Raji (cell line): Measurements from ENCODE around the gene LCN10.

ENCODE experiments used
- POLR2A ChIP-seq: IDR thresholded peaks from 2 replicates; pipeline ENCODE4 v1.6.1; 2011; ENCODE audit warnings: low read depth, low read length, control low read depth; ENCODE audit not compliant: insufficient read depth

The LCN10 gene

DNA sequence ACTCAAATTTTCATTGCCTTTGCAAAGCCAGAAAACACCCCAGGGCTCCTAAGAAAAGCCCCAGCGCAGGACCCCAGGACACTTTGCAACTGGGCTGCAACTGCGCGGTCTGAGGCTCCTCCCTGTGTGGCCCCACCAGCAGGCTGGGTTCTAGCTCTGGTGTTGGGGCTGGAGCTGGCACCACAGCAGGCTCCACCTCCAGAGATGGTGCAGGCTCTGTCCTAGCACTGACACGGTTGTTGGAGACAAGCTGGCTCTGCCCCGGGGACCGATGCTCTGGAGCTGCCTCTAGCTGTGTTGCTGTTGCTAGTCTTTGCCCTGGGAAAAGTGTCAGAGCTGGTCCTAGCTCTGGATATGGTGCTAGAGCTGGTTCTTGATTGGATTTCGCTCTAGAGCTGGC is 13.6 kb downstream of the LCN10 start:
- TF ChIP-seq POLR2A: 0 out of 2 replicates have a peak, but pooled peaks have one; percentile 34

DNA sequence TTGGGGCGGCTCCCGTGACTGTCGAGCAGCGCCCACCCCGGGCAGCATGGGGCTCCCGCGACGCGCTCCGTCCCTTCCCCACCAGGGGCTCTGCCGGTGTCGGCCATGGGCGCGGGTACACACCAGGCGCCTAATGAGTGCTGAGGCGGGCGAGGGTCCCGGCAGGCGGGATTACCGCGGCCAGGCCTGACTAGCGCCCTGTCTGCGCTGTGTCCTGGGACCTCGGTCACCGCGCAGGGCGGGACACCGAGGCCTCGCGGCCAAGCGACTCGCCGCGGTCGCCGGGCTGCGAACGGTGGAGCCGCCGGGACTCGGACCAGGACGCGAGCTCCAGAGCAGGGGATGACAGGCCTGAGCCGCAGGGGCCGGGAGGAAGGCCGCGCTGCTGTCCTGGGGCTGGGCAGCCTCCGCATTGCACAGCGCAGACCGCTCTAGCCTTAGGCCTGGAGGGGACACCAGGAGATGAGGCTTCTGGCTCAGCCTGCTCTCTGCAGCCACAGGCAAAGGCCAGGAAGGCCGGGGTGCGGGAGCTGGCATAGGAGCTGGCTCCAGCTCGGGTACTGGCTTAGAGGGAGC is 14.1 kb downstream of the LCN10 start:
- TF ChIP-seq POLR2A: no peak

DNA sequence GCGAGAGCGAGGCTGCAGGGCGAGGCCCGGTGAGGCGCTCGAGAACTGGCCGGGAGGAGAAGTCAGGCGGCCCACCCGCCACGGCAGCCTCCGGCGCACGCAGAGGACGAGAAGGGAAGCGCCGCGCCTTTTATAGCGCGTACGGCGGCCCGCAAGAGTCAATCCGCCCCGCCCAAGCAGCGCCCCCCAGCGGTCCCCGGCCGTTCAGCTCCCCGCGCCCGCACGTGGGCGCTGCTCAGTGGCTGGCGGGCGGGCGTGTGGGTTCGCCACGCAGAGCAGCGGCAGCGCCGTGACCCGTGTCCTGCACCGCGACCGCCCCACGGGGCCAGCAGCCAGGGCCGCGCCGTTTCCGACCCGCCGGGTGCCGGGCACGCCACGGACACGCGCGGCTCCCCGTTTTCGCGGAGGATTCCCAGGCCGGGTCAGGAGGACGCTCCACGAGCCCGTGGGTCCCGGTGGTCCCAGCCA is 14.6 kb downstream of the LCN10 start:
- peak; percentile 100 for TF ChIP-seq POLR2A

DNA sequence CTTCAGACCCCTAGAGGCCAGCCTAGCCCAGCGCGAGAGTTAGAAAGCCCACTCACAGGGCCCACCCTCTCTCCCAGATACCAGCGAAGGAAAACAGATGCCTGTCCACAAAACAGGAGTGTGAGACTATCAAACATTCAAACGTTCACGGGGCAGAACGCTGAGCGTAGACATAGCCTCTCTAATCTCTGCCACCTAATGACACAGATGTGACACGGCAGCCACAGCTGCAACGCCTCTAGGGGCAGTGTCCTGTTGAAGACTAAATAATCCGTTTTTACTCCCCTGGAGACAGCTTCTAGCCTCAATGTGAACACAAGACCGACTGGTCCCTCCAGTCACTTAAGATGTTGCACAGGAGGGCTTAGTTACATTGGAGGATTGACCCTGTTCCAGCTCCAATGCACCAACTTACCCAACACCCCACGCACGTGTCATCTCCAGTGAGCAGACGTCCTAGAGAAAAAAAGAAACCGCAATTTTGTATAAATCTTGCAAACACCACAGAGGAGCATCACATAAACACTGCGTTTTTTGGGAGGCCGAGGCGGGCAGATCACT is 16.0 kb downstream of the LCN10 start:
- TF ChIP-seq POLR2A: no peak

DNA sequence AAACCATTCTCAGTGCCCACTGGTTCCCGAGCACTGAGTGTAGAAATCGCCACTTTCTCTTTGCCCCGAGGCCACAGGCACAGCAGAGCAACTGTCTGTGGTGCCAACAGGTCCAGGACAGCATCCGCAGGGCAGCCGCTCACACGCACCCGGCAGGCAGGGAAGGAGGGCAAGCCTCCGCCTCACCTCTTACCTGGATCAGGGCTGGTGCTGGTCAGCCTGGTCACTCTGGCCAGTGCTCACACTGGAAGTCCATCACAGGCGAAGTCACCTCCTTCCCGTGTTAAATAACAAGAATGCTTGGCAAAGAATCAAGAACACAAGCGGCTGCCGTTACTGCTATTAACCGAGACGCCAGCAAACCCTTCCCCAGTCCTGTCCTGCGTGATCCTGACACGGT is 16.6 kb downstream of the LCN10 start:
- no peak for TF ChIP-seq POLR2A

DNA sequence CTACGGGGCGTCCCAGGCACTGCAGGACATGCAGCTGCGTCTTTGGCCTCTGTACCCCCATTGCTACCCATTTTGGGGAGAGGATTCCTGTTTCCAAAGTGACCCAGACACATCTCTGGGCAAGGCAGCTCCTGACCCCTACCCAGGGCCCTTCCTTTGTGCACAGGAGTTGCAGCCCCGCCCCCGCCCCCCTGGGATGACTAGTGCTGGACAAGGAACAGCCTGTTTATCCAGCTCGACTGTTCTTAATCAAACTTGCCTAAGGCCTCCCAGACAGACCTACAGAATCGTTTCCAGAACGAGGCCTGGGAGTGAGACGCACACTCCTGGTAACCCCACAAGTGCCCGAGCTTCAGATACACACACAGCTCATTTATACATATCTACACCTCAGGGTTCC is 17.1 kb downstream of the LCN10 start:
- no peak for TF ChIP-seq POLR2A

DNA sequence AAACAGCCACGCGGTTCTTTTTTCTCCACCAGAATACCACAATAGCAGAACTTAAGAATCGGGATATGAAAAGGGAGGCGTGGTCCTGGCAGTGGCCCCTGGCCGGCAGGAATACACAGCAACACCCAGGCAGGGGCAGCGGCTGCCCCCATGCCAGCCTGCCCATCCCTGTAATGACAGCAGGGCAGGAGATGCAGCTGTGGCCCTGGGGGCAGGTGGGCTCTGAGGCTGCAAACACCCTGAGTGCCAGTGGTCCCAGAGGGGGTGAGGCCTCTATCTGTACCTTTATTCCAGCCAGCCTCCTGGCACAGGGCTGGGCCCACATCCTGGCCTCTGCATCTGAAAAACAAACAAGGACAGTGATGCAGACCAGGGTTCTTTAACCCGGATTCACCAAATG is 18.0 kb downstream of the LCN10 start:
- no peak for TF ChIP-seq POLR2A

DNA sequence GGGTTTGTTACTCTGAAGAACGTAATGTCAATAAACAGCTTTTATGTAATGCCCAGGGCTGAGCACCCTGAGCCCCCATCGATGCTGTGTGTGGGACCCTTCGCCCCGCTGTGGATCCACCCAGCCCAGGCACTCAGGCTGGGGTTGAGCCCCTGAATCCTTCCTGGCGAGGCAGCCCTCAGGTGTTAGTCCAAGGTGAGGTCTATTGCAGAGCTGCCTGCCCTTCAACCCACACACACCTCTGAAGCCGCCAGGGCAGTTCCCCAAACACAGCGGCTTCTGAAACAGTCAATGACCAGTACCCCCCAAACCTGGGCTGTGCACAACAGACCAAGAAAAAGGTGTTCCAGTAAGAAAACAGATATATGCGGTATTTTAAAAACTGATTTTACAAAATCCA is 18.8 kb downstream of the LCN10 start:
- no peak for TF ChIP-seq POLR2A

DNA sequence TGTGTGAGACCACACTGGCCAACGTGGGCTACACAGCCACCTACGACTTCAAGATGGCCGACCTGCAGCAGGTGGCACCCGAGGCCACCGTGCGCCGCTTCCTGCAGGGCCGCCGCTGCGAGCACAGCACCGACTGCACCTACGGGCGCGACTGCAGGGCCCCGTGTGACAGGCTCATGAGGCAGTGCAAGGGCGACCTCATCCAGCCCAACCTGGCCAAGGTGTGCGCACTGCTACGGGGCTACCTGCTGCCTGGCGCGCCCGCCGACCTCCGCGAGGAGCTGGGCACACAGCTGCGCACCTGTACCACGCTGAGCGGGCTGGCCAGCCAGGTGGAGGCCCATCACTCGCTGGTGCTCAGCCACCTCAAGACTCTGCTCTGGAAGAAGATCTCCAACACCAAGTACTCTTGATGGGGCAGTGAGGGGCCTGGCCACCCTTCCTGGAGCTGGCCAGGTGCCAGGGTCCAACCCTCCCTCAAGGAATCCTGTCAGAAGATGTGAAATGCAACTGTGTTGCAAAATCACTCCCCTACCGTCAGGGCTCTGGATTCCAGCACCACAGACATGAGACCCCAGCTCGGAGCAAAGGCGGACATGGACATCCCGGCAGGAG is 19.3 kb downstream of the LCN10 start:
- no peak for TF ChIP-seq POLR2A

DNA sequence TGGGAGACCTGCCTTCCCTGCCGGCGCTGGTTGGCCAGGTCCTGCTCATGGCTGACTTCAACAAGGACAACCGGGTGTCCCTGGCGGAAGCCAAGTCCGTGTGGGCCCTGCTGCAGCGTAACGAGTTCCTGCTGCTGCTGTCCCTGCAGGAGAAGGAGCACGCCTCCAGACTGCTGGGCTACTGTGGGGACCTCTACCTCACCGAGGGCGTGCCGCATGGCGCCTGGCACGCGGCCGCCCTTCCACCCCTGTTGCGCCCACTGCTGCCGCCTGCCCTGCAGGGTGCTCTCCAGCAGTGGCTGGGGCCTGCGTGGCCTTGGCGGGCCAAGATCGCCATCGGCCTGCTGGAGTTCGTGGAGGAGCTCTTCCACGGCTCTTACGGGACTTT is 19.8 kb downstream of the LCN10 start:
- TF ChIP-seq POLR2A: peak; percentile 24; the same call in 1 of the 2 replicates

DNA sequence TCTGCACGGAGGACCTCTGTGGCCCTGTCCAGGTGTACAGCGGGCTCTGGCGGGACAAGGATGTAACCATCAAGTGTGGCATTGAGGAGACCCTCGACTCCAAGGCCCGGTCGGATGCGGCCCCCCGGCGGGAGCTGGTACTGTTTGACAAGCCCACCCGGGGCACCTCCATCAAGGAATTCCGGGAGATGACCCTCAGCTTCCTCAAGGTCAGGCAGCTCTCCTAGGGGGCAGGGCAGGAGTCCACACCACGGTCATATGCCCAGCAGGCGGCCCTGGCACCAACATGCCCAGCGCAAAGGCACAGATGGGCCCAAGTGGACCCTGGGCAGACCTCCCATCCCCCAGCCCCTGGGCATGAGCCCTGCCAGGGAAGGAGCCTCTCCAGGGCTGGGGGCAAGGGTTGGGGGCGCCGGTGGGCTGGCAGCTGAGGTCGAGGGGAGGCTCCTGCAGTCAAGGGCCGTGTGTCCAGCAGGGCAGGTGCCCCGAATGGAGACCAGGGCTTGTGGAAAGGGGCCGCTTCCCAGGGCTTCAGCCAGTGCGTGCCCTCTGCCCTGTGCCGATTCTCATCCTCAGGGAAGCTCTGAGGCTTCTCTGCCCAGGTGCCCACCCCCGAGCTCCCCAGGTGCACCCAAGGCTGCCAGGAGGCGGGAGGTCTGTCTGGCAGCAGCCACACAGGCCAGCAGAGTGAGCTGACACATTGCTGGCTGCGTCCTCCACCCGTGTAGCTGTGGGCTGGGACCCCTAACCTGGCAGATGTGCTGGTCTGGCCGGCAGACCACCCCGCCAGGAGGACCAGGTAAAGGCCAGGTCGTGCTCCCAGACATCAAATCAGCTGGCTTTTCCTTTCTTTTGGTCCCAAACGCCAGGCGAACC is 20.4 kb downstream of the LCN10 start:
- peak; percentile 4; the same call in 1 of the 2 replicates for TF ChIP-seq POLR2A

DNA sequence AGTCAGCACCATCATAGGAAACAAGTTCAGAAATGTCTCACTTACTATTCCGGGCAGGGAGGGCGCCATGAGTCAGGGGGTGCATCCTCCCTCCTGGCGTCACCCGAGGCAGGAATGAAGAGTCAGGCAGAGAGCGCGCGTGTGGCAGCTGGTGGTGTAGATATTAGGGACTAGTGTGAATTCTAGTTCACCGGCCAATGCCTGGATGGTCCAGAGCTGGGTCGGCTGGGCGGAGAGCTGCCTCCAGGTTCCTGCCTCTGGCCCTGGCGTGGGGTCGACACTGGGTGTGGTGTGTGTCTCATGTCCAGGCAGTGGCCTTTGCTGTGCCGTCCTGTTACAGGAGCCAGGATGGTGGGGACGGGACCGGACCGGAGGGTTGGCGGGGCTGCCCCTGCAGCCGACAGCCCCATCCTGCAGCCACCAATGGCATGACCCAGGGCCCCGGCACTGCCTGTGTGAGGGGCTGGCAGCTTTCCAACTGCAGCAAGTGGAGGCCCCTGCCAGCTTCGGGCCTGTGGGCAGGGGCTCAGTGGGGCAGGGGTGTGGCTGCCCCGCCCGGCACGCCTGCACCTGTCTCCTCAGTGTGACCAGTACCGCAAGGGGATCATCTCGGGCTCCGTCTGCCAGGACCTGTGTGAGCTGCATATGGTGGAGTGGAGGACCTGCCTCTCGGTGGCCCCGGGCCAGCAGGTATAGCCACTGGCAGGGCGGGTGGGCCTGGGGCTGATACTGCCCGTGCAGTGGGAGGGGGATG is 21.2 kb downstream of the LCN10 start:
- peak; percentile 11; the same call in 1 of the 2 replicates for TF ChIP-seq POLR2A

DNA sequence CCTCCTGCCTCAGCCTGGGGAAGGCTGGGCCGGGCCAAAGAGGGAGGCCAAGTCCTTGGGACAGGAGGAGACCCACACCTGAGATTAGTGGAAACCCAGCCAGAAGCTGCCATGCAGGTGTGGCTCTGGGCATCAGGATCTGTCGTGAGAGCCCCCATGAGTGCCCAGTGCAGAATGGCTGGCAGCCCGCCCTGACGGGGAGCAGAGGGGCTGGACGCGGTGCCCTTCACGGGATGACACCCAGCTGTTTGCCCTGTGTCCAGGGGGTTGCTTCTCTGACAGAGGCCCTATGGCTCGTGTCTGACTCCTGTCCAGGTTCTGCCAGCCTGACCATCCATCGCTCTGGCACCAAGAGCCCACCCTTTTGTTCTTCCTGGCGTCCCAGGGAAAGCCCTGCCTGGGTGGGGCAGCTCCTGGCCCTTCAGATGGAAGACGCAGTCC is 21.8 kb downstream of the LCN10 start:
- no peak for TF ChIP-seq POLR2A

DNA sequence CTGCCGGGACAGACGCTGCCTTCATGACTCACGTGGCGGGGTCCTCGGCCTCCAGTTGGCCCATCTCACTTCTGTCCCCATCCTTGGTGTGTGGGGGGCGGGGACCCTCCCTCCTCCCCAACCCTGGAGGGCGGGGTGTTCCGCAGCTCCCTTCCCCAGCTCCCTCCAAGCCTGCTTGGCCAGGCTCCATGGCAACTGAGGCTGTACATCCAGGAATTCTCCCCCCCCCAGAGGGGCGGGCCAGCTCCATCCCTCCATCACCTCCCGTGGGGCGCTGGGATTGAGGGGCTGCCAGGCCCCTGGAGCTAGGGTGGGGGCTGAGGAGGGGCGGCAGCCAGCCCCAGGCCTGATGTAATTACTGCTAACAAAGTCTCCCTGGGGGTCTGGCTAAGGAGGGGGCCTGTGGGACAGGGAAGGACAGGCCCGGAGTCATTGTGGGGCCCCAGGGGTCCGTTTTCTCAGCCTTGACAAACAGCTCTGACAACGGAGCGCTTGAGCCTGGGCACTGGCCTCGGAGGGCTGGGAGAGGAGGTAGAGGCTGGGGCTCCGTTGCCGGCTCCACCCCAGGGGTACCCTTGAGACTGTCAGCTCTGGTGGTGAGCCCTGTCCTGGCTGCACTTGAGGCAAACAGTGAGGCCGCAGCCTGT is 22.4 kb downstream of the LCN10 start:
- TF ChIP-seq POLR2A: no peak
